SK-MEL-5 (cell line): ENCODE measurements around the gene CACNA1B. TPM values are rescaled to one million over a fixed set of nuclear protein-coding genes. Genes with fewer than 3 reads are reported as not detected.

ENCODE experiments used
- DNase-seq: peaks from one replicate; pipeline ENCODE4 v3.0.0-alpha.2; 2016; ENCODE audit warnings: low read depth, low spot score
- in situ Hi-C: cut with HindIII; loops from 2 replicates; pipeline ENCODE4 v1.10.0; 2016; ENCODE audit warnings: low sequenced_read_pairs, high pct_unique_total_duplicates, low pct_unique_long_range_greater_than_20kb
- total RNA-seq: library from RNA; depleted of rRNA; stranded (reverse); fragments of >200 nt; shearing (Covaris generic); gene quantifications from 2 replicates; pipeline ENCODE4 v1.2.3, GENCODE V29; 2014

Gene CACNA1B
- total RNA-seq, 1 experiment from 2014 or later, result 0.11 TPM

GRCh38 chr9:137949260-137949659 lies 71.7 kb downstream of the CACNA1B start:
- in situ Hi-C loops, result no loop called here
- DNase-seq, result no peak

DNA sequence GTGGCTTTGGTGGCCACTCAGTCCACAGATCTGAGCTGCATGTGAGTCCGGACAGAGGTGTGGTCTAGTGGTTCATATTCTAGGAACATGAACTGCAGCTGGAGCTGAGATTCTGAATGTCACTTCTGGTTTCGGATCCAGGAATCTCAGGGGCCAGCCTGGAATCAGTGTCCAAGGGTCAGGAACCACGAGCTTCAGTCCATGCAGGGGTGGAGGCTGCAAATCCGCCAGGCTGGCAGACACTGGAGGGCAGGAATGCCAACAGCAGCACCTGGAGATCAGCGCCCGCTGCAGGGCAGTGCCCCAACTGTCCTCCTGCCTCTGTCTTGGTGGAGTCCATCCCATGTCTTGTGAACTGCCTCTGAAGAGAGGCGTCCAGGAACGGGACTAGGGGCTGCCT lies 73.5 kb downstream of the CACNA1B start:
- in situ Hi-C loops, result no loop called here
- DNase-seq, result no peak

- no peak for DNase-seq
- in situ Hi-C loops, result no loop called here
These were observed 74.3 kb downstream of the CACNA1B start for GRCh38 chr9:137951597-137952490.

DNA sequence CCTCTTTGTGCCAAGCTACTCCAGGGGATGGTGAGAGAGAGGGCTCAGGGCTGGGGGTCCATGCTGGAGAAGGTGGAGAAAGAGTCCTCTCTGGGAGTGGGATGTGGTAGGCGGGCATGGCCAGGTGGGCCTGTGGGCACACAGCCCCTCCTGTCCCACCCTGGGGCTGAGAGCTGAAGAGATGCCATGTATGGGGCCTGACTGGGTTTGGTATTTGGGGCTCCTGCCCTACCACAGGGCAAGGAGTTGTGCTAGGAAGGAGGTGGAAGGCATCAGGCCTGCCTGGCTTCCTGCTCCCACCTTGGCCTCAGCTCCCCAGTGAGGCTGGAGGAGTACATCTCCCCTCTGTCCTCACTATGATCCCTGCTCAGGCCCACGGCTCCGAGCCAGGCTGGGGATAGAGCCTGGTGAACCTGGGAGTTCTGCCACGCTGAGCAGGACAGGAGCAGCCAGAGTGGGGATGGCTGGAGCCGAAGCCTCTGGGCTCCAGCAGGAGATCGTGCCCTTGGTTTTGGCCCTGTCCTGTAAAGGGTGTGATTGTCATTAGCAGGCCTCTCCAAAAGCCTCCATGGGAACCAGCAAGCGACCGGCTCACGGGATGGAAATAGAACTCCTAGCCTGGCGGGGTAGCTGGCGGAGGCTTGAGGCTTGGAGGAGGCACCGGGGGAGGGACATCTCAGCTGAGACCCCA lies 75.5 kb downstream of the CACNA1B start:
- in situ Hi-C loops, result no loop called here
- DNase-seq, result no peak

- in situ Hi-C loops, result no loop called here
- DNase-seq, result no peak
These were observed 76.3 kb downstream of the CACNA1B start for GRCh38 chr9:137953683-137954438.

DNA sequence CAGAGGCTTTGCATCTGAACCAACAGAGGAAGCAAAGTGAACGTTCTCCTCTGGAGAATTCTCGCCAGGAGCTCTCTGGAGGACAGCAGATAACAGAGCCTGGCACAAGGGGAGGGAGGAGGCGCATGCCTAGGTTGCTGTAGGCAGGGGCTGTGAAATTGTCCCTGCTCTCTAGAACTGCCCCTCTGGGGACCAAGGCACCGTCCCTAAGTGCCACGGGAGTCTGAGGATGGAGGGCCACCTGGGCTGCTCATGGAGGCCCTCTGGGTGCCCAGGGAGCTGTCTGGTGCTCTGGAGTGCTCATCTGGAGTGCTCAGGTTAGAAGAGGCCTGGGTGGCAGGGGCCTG lies 77.6 kb downstream of the CACNA1B start:
- no peak for DNase-seq
- in situ Hi-C loops, result no loop called here

DNA sequence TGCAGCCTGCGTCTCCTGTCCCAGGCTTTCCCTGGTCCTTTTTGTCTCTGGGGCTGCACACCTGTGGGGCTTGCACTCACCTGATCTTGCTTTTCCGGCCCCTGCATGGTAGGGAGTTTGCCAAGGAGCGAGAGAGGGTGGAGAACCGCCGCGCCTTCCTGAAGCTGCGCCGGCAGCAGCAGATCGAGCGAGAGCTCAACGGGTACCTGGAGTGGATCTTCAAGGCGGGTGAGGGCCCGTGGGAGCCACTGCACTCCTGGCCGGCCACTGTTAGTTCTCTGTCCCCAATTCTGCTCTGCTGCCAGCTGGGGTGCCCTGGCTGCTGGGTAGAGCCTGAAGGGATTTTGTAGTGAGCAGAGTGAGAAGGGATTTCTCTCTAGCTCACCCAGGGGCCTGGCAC lies 78.0 kb downstream of the CACNA1B start:
- in situ Hi-C loops, result no loop called here
- DNase-seq, result no peak

DNA sequence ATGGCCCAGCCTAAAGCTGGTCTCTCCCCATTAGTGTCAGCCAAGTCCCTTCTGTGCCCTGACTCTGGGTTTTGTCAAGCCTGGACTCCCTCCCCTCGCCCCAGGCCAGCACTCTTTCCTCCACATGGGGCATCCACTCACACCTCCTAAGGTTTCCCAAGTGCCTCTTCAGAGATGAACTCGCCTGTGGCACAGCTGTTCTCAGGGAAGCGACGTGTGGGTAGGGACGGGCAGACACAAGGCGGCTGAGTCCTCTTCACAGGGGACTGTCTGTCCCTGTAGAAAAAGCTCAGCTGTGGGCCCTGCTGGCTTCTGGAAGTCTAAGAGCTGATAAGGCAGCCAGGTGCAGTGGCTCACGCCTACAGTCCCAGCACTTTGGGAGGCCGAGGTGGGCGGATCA lies 78.5 kb downstream of the CACNA1B start:
- in situ Hi-C loops, result no loop called here

GRCh38 chr9:137956688-137957385 lies 79.3 kb downstream of the CACNA1B start:
- in situ Hi-C loops, result no loop called here
- DNase-seq, result peak; percentile 8

More for the DNA sequence above, 78.5 kb downstream of the CACNA1B start:
- no peak for DNase-seq

- in situ Hi-C loops, result no loop called here
- DNase-seq, result no peak
These were observed 82.2 kb downstream of the CACNA1B start for GRCh38 chr9:137959641-137960411.

- no peak for DNase-seq
- in situ Hi-C loops, result no loop called here
These were observed 82.9 kb downstream of the CACNA1B start for GRCh38 chr9:137960496-137960895.

DNA sequence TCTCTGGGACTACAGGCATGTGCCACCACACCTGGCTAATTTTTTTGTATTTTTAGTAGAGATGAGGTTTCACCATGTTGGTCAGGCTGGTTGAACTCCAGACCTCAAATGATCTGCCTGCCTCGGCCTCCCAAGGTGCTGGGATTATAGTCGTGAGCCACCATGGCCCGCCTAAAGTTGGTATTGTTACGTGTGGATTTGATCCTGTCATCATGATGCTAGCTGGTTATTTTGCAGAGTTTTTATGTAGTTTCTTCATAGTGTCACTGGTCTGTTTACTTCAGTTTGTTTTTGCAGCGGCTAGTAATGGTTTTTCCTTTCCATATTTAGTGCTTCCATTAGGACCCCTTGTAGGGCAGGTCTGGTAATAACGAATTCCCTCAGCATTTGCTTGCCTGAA lies 85.9 kb downstream of the CACNA1B start:
- in situ Hi-C loops, result no loop called here
- DNase-seq, result no peak

- DNase-seq, result no peak
- in situ Hi-C loops, result no loop called here
These were observed 87.7 kb downstream of the CACNA1B start for GRCh38 chr9:137965177-137965795.

GRCh38 chr9:137967280-137967953 lies 89.8 kb downstream of the CACNA1B start:
- in situ Hi-C loops, result no loop called here
- no peak for DNase-seq

GRCh38 chr9:137968235-137968634 lies 90.7 kb downstream of the CACNA1B start:
- in situ Hi-C loops, result no loop called here
- DNase-seq, result peak; percentile 11

GRCh38 chr9:137969008-137969407 lies 91.4 kb downstream of the CACNA1B start:
- DNase-seq, result no peak
- in situ Hi-C loops, result no loop called here
